ENCODE measurements around the gene PTPRN2.

The PTPRN2 gene

GRCh38 chr7:157974678-157975230, 612.9 kb downstream of the PTPRN2 start:
- no peak for DNase-seq (ENCODE audit: low read depth in 1 of 2, low spot score in 1 of 2)

DNA sequence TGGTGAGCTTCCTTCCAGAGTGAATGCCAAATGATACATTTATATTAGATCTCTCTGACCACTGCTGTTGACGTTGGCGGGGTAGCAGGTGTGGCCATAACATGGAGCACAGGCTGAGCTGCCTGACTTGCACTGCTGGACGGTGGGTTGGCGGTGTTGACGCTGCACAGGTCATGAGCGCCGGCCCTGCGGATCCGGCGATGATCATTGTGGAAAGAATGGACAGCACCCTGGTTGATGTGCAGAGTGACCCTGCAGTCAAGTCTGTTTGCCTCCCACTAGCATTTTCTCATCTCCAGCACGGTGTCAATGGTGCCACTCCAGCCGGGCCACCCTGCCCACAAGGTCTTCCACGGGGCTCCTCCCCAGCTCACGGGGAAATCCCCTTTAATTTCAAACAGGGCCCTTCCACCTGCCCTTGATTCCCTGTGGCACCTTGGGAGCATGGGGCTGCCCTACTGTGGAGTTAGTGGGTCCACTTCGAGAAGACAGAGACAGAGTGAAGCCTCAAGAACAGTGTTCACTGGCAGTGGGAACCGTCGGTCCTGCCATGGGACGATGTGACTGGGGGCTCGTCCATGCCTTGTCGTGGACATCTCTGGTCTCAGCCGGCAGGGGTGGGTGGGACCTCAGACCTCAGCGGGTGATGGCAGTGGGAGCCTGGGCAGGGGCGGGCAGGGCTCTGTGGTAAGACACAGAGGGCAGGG, 613.5 kb downstream of the PTPRN2 start:
- DNase-seq (ENCODE audit: low read depth in 1 of 2, low spot score in 1 of 2) = no peak

GRCh38 chr7:157972914-157973313, 614.7 kb downstream of the PTPRN2 start:
- DNase-seq (ENCODE audit: low read depth in 1 of 2, low spot score in 1 of 2) = no peak

GRCh38 chr7:157971501-157971900, 616.1 kb downstream of the PTPRN2 start:
- no peak for DNase-seq (ENCODE audit: low read depth in 1 of 2, low spot score in 1 of 2)

DNA sequence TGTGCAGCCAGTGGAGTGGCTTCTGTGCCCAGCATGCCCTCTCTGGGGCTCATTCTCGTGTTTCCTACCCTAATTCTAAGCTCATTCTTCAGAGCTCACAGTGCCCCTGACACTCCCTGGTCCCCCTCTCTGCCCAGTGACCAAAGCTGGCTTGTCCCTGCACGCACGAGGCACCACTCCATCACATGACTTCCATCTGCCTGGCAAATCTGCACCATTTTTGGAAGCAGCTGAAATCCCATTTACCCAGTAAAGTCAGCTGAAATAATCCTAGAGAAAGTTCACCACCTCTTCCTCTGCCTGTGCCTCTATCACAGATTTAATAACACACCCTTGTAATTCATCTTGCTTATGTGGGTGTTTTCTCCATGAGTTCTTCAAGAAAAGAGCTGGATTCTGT, 616.9 kb downstream of the PTPRN2 start:
- no peak for DNase-seq (ENCODE audit: low read depth in 1 of 2, low spot score in 1 of 2)

GRCh38 chr7:157969995-157970394, 617.6 kb downstream of the PTPRN2 start:
- no peak for DNase-seq (ENCODE audit: low read depth in 1 of 2, low spot score in 1 of 2)

GRCh38 chr7:157966490-157966889, 621.1 kb downstream of the PTPRN2 start:
- DNase-seq (ENCODE audit: low read depth in 1 of 2, low spot score in 1 of 2) = no peak

DNA sequence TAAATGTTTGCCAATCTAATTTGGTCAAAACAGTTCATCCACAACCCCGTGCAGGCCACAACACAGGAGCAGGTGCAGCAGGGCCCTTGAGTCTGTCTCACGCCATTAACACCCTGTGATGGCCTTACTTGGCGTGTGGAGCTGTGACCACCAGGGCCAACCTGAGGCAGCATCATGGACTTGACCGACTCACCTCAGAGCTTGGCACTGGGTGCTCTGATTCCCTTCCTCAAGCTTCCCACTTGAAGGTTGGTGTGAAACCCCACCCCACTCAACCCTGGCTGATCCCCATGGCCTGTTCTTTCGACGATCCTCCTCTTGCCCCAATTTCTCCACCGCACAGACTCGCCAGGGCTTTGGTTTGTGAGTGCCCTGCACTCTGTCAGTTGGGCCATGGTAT, 623.1 kb downstream of the PTPRN2 start:
- DNase-seq (ENCODE audit: low read depth in 1 of 2, low spot score in 1 of 2) = no peak

DNA sequence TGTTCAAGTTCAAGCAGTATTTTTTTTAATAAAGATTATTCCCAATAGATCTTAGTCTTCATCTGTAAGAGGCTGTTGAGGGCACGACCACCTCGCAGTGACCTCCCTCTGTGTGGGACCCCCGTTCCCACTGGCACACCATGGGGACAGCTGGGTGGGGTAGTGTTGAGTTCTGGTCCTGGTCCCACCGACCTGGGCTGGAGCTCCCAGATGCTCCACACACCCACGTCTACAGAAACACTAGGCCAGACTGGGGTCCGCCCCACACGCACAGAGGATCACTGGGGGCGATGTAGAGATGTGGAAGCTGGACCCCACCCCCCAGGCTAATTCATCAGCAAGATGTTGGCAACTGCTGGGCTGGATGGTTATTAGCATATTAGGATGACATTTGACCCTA, 623.6 kb downstream of the PTPRN2 start:
- DNase-seq (ENCODE audit: low read depth in 1 of 2, low spot score in 1 of 2) = no peak

GRCh38 chr7:157963526-157963925, 624.1 kb downstream of the PTPRN2 start:
- DNase-seq (ENCODE audit: low read depth in 1 of 2, low spot score in 1 of 2) = no peak

- DNase-seq (ENCODE audit: low read depth in 1 of 2, low spot score in 1 of 2) = no peak
These were observed 624.9 kb downstream of the PTPRN2 start for GRCh38 chr7:157962458-157963306.

DNA sequence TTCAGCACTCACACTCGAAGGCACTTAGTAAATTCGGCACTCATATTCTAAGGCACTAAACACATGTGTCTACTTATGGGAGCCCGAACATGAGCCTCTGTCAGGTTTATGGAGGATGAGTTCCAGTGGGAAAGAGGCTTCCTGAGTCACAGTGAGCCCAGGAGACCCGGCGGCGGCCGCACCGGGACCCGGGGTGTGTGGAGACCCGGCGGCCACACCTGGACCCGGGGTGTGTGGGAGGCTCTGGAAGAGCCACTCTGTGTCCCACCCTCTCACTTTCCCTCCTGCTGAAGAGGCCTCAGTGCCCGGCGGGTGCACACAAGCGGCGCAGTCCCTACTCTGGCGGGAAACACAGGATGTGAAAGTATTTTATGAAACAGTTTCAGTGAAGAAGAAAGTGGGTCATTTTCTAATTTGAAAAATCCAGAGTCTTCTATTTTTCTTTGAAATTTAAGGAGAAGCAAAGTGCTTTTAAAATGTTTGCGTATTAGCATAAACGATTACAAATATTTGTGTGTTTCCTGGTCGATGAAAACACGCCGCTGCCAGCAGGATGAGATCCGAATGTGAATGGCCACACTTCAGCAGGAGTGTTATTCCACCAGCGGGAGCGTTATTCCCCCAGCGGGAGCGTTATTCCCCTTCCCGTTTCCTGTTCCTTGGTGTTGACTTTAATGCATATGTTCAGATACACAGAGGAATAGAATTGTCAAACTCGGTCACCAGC, 625.7 kb downstream of the PTPRN2 start:
- no peak for DNase-seq (ENCODE audit: low read depth in 1 of 2, low spot score in 1 of 2)

- no peak for DNase-seq (ENCODE audit: low read depth in 1 of 2, low spot score in 1 of 2)
These were observed 632.1 kb downstream of the PTPRN2 start for GRCh38 chr7:157955348-157955999.

DNA sequence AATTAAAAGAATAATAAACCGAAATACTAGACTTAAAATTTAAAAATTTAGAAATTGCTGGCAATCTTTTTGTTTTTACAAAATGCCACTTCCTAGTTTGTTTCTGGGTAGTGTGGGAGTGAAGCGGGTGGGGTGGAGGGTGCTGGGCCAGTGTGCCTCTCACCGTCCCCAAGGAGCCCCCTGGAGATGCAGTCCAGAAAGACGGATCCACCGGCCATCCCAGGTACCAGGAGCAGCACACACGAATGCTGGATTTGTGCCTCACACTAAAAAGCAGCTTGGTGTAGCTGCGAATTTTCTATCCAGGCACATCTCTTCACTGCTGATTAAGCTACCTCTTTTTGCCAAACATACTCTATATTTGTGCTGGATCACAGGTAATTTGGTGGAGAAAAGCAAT, 632.7 kb downstream of the PTPRN2 start:
- DNase-seq (ENCODE audit: low read depth in 1 of 2, low spot score in 1 of 2) = no peak

DNA sequence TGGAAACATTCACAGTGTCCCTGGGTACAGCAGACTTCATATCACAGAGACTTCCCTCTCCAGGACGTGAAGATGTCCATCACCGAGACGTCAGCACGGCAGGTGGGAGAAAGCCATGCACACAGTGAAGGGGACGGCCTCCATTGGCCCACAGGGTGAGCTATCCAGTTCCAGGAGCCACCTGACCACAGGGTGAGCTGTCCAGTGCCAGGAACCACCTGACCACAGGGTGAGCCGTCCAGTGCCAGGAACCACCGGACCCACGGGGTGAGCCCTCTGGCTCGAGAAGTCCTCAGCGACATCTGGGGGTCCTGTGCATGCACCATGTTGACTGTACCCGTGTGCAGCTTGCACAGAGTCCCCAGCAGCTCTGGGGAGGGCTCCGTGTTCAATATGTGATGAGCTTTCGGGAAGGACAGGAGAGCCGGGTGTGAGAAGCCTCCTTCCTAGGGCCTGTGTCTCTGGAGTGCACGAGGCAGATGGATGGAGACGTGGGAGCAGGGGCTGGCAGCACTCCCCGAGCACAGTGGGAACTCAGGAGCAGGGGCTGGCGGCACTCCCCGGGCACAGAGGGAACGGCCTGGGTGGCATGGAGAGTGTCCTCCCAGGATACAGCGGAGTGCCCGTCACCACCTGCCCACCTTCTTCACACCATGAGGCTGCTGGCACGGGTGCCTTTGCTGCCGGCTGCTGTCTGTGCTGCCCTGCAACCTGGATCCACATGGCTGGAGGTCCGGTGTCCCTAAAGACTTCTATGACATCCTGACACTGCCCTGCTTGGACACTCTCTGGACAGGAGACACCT, 634.6 kb downstream of the PTPRN2 start:
- no peak for DNase-seq (ENCODE audit: low read depth in 1 of 2, low spot score in 1 of 2)

- DNase-seq (ENCODE audit: low read depth in 1 of 2, low spot score in 1 of 2) = no peak
These were observed 635.5 kb downstream of the PTPRN2 start for GRCh38 chr7:157952050-157952667.

GRCh38 chr7:157951300-157952049, 636.1 kb downstream of the PTPRN2 start:
- no peak for DNase-seq (ENCODE audit: low read depth in 1 of 2, low spot score in 1 of 2)

- no peak for DNase-seq (ENCODE audit: low read depth in 1 of 2, low spot score in 1 of 2)
These were observed 637.9 kb downstream of the PTPRN2 start for GRCh38 chr7:157949711-157950110.

- DNase-seq (ENCODE audit: low read depth in 1 of 2, low spot score in 1 of 2) = no peak
These were observed 640.1 kb downstream of the PTPRN2 start for GRCh38 chr7:157947504-157947903.
